Muscle of back (tissue), 11 donors: Measurements from ENCODE around the gene PNKP. TPM values are rescaled to one million over a fixed set of nuclear protein-coding genes. Genes with fewer than 3 reads are reported as not detected.

ENCODE experiments used
- DNase-seq, 3 donors: peaks; one replicate each; pipeline versions ENCODE4 v3.0.0 to v3.0.0-alpha.2; 2013
- polyA plus RNA-seq, 10 donors: library from polyadenylated mRNA; unstranded; fragments of 120-200 nt; gene quantifications; one replicate each; pipeline ENCODE4 v1.2.1, GENCODE V29; 2013; ENCODE audit not compliant: insufficient read length in 10 of 10

Gene PNKP
- polyA plus RNA-seq, 10 donors = 17.2 to 41.4 (median 26.2) TPM

DNA sequence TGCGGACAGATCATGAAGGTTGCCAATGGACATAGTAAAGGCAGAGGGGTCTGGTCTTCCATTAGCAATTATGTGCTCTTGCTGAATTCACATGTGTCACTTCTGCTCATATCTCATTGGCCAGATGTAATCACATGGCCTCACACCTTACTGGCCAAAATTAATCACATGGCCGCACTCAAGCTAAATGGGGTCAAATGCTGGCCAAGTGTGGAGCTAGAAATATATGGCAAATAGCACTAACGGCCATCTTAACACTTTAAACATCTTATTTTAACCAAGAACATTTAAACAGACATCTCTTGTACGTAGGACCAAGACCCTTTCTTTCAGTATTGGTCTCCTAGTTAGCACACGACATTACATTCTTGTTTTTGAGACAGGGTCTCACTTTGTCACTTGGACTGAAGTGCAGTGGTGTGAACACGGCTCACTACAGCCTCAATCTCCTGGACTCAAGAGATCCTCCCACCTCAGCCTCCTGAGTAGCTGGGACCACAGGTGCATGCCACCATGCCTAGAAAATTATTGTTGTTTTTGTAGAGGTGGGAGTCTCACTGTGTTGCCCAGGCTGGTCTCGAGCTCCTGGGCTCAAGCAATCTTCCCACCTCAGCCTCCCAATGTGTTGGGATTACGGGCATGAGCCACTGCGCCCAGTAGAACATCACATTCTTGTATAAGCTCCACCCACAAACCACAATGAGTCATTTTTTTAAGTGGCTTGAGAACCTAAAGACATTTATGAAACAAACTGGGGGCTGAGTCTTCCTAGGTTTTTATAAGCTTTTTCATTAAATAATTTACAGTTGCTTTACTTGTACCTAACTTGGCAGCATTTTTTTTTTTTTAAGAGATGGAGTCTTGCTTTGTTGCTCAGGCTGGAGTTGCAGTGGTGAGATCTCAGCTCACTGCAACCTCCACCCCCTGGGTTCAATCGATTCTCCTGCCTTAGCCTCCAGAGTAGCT is 19.4 kb downstream of the PNKP start:
- DNase-seq = peak in 1 of 3 donors; percentile 52

GRCh38 chr19:49846408-49846807 is 21.0 kb downstream of the PNKP start:
- DNase-seq = no peak

GRCh38 chr19:49845414-49845813 is 22.0 kb downstream of the PNKP start:
- DNase-seq = no peak

DNA sequence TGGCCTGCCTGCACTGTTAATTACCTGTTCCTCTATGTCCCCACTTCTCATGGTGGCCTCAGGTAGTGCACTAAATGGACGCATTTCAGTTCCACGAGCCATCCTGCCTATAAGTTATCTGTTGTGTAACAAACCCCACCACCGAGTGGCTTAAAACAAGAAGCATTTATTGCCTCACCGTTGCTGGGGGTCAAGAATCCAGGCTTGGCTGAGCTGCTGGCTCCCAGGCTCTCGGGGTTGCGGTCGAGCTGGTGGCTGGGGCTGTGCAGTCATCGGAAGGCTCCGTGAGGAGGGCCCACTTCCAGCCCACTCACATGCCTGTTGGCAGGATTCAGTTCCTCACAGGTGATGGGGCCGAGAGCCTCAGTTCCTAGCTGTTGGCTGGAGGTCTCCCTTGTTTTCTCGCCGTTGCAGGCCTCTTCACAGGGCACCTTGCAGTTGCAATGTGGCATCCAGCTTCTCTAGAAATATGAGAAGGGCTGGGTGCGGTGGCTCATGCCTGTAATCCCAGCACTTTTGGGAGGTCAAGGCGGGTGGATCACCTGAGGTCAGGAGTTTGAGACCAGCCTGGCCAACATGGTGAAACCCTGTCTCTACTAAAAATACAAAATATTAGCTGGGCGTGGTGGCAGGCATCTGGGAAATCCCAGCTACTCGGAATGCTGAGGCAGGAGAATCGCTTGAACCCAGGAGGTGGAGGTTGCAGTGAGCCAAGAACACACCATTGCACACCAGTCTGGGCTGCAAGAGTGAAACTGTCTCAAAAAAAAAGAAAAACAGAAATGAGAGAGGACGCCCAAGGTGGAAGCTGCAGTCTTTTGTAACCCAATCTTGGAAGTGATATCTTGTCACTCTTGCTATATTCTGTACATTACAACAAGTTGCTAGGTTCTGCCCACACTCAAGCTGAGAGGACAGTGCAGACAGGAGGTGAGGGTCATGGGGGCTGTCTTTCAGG is 23.0 kb downstream of the PNKP start:
- no peak for DNase-seq

GRCh38 chr19:49843265-49843664 is 24.1 kb downstream of the PNKP start:
- no peak for DNase-seq

DNA sequence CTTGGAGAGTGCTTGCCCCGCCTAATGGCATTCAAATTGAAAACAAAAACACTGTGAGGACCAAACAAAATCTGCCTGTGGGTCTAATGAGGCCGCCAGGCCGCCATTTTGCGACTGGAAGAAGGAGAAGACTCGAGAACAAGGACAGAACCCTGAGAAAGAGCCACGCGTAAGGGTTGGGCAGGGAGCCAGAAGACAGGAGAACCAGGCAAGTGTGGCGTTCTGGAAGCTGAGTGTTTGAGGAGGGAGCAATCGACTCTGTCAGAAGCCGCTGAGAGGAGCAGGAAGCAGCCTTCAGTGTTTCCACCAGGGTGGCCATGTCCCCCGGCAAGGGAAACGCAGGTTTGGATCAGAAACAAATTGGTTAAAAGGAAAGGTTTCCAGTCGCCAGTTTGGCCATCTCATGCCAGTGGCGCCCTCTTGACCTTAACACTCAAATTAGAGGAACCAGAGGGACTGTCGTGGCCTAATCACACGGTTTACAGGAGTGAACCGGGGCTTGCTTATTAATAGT is 26.6 kb downstream of the PNKP start:
- DNase-seq = no peak

DNA sequence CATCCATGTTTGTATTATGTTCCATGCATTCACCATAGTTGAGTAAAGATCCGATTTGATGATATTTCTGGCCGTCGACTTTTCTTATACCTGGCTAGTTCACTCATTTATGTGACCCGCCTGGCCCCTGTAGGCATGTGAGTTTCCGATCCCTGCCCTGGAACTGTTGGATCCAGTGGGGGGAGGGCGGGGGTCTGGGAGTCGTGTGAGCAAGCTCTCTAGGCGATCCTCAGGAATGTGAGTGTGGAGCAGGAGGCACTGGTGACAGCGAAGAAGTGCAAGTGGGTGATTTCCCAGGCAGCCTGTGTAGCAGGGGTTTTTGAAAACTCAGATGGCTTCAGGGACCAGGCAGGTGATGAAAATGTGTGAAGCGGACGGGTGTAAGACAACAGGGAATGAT is 27.1 kb downstream of the PNKP start:
- no peak for DNase-seq

DNA sequence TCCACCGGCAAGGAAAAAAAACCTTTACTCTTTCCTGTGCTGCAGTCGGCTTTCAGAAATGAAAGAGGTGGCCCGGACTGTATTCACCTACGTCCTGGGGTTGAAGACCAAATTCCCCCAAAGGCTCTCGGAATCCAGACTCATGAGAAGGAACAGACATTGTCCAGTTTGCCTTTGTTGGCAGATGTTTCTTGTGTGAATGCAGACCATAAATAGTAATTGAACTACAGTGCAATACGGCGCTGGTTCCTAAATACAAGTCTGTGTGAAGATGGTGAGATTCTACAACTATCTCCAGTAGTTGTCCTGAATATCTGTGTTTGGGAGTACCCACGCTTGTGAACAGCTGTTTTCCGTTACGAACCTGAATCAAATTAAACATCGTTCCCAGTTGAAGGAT is 27.7 kb downstream of the PNKP start:
- no peak for DNase-seq

GRCh38 chr19:49838885-49839588 is 28.3 kb downstream of the PNKP start:
- no peak for DNase-seq

- no peak for DNase-seq
Observed at GRCh38 chr19:49837425-49837824, 30.0 kb downstream of the PNKP start.

DNA sequence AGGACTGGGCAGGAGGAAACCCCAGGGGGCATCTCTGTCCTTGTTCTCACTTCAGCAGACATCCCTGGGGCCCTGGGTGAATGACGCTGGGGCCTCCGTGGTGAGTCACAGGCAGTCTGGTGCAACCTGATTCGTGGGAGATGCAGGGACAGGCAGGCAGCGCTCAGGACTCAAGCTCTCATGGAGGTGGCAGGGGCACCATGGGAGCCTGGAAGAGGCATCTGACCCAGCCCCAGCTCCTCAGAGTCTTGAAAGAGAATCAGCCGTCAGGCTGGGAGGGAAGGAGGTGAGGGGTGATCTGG is 30.4 kb downstream of the PNKP start:
- DNase-seq = no peak

GRCh38 chr19:49836176-49837008 is 31.0 kb downstream of the PNKP start:
- DNase-seq = no peak

- no peak for DNase-seq
Observed at GRCh38 chr19:49835562-49835961, 31.8 kb downstream of the PNKP start.

DNA sequence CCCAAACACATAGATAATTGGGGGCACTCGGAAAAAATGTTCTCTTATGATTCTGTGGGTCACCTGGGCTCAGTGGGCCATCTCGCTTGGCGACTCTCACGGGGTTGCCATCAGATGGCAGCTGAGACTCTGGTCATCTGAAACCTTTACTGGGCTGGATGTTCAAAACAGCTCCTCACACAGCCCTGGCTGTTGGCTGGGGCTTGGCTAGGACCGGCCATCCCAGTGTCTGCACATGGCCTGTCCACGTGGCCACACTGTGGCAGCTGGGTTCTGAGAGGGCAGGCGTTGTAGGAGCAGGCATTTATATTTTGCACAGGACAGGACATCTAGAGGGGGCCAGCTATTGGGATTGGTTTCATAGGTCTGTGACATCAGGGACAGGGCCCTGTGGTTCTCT is 33.8 kb downstream of the PNKP start:
- no peak for DNase-seq

DNA sequence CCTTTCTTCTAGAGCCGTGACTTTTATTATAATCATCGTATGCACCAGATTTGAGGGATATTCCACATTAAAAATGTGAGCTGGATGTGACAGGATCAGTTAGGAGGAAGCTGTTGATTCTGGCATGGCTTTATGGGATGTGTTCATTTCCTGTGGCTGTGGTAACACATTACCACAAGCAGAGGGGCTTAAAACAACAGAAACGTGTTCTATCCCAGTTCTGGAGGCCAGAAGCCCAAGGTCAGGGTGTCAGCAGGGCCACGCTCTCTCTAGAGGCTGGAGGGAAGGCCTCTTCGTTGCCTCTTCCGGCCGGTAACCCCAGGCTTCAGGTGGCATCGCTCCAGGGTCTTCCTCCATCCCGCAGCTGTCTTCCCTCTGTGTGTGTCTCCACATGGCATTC is 34.8 kb downstream of the PNKP start:
- no peak for DNase-seq

GRCh38 chr19:49831592-49831991 is 35.8 kb downstream of the PNKP start:
- DNase-seq = no peak

DNA sequence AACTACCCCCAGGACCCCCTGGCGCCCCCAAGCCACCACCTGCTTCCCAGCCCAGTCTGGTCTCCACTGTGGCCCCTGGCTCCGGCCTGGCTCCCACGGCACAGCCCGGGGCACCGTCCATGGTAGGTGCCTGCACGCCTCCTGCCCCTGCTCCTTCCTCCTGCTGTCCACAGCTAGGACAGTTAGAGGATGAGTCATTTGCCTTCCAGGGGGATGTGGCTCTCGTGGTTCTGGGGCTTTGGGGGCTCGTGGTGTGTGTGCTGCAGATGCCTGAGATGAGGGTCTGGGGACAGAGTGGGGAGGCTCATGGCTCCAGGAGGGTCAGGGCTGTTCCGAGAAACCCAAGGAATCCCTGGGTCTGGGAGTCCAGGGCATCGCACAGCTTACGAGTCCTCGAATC is 36.6 kb downstream of the PNKP start:
- no peak for DNase-seq

- DNase-seq = no peak
Observed at GRCh38 chr19:49829721-49830120, 37.7 kb downstream of the PNKP start.

DNA sequence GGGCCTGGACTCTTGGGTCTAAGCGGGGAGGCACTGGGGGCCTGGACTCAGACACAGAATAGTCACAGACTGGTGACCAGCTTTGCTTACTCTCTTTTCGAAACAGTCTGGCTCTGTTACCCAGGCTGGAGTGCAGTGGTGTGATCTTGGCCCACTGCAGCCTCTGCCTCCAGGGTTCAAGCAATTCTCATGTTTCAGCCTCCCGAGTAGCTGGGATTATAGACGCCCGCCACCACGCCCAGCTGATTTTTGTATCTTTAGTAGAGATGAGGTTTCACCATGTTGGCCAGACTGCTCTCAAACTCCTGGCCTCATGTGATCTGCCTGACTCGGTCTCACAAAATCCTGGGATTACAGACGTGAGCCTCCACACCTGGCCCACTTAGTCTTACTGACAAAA is 38.2 kb downstream of the PNKP start:
- DNase-seq = no peak

DNA sequence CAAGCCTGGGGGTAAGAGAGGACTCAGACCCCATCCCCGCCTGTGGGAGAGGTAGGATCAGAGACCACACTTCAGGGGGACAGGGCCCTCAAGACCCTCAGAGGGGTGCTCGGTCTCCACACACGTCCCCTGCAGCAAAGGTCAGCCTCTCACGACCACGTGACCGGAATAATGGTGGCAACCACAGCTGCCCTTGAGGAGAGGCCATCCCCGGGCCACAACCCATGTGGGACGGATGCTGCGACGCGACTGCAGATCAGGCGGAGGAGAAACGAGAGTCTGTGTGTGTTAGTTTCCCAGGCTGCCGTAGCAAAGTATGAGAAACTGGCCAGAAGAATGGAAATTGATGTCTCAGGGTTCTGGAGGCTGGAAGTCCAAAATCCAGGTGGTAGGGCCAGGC is 40.3 kb downstream of the PNKP start:
- no peak for DNase-seq

DNA sequence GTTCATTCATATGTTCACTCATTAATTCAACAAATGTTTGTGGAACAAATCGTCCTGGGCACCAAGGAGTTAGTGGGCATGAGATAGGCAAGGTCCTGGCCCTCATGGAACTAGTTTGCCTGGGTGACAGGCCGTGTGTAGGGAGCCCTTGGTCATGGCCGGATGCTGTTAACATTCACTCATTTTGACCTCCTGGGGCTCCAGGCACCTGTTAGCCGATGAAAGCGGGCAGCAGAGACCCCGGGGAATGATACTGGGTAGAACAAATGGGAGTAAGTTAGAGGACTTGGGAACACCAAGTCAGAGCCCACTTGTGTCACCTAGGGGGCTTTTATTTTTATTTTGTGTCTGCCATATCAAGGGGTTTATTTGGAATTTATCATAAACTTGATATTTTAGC is 42.7 kb downstream of the PNKP start:
- DNase-seq = no peak
